Medulla oblongata (tissue), 1 donor: ENCODE data around the gene VIPR1.
A peak's percentile ranks its signal among the peaks of the same experiment; 100 is the strongest.
"Not testable (repeated sequence)": the region's sequence is repeated elsewhere in the genome, so short reads cannot be mapped to it uniquely, and the experiment has no call there.

Source experiments
- DNase-seq: peaks from one replicate; pipeline ENCODE4 v3.0.0-alpha.2; 2015; ENCODE audit errors: extremely low spot score

The VIPR1 gene

DNA sequence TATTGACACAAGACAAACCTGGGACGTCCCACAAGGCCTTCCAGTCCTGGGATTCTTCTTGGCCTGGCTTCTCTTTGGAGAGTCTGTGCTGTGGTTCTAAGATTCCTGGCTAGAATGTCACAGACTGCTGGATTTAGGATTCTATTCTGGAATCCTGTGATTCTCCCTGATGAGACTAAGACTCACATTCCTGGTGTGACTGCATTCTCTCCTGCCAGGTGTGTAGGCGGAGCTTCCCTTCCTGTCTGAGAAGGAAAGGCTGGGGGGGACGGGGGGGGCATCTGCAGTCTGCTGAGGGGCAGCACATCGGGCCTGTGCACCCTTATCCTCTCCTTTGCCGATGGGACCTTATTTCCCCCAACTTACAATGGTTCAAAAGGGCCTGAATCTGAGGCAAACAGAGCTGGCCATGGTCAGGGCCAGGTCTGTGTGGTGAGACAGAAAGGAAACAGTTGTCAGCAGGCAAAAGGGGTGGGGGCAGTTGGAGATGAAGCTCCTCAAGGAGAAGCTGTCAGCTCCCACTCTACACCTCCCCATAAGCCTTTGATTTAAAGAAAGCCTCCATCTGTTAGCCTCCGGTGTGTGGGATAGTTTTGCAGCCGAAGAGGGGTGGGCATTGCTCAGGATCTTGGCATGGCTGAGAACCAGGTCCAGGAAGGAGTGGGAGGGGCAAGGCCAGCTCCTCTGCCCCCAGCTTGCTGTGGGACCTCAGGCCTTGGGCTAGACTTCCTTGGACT is 30.9 kb downstream of the VIPR1 start:
- DNase-seq: no peak

GRCh38 chr3:42535981-42536784 is 33.7 kb downstream of the VIPR1 start:
- DNase-seq: peak; percentile 47

GRCh38 chr3:42537350-42537749 is 34.9 kb downstream of the VIPR1 start:
- DNase-seq: no peak

DNA sequence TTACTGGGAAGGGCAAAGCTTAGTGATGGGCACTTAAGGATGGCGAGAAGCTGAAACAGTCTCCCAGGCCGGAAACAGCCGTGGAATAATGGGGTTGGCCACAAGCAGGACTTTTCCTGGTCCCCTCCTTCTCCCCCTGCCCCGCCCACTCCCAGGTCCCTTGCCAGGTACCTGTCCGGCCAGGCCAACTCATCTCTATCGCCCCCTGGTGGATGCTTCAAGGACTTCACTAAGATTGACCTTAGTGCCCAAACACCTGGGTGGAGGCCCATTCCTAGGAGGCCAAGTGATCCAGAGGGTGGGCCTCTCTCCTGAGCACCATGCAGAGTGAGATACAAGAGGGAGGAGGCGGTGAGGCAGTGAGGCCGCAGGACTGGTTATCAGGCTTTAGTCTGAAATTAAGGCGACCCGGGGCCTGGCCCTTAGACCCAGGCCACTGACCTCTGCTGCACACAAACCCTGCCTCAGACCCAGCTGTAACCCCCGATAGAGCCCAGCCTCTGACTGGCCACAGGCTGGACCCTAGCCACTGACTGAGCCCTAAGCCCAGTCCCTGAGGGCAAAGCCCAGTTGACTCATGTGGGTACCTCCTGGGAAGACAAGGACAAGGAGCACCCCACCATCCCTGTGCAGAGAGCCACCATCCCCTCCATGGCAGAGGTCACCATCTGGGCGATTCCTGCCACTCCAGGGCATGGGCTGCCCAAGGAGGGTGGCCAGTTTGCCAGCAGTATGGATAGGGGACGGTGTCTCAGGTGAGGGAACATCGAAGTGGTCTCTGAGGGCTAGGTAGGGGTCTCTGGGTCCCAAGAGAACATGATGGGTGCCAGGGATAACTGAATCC is 37.6 kb downstream of the VIPR1 start:
- DNase-seq: no peak

DNA sequence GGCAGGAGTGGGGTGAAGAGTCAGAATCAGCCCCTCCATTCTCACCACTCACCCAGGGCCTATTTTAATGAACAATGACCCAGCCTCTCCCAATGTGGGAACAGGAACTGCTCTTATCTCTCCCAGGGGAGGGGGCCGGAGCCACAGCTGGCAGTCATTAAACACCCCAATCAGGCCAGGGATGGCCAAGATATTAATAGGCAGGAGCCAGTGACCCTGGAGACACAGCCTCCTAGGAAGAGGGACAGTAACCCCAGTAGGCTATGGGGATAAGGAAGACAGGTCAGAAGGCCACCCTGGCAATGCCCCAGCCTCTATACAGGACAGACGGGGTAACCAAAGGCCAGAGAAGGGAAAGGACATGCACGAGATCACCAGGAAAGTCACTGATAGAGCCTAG is 38.6 kb downstream of the VIPR1 start:
- DNase-seq: no peak

- DNase-seq: no peak
These were observed 42.2 kb downstream of the VIPR1 start for GRCh38 chr3:42544492-42545283.

DNA sequence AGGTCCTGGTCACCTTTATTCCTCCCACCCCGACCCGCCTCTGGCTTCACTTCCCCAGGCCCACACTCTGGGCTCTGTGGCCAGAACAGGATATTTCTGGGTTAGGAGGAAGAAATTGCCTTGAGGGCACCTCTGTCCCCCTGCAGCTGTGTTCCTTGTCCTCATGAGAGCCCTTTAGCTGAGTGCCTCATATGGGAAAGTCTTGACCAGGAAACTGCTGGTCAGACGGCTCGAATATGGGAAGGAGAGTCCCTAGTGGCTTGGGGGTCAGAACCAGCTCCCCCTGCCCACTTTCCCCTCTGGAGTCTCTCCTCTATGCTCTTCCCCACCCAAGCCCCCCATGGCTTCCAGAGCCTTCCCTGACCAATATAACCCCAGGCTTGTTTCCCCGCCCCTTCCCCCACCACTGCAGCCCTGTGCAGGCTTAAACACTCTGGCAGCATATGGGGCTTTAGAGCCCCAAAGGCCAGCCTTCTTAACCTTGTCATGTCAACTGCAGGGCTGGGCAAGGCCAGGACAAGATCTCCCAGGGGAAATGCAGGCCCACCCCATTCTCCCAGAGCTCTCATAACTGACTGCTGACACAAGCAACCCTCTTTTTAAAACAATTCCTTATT is 42.9 kb downstream of the VIPR1 start:
- DNase-seq: no peak

DNA sequence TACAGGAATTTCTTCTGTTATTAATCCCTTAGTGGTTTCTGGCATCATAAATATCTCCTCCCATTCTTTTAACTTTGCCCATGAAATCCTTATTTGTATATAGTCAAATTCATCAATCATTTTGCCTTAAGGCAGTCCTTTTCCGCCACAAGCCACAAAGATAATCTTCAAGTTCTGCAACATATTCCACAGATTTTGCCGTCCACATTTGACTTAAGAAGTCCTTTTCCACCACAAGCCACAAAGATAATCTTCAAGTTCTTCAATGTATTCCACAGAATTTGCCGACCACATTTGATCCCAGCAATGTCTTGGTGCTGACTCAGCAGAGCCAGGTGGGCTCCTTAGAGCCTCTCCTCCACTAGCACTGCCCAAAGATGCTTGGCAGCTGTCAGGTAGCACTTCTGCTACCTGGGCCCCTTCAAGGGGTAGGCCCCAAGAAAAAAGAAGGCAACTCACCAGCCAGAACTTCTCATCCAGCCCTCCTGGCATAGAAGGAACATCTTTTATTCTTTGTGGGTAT is 44.3 kb downstream of the VIPR1 start:
- DNase-seq: no peak

GRCh38 chr3:42547401-42547945 is 45.0 kb downstream of the VIPR1 start:
- peak; percentile 57 for DNase-seq

- DNase-seq: no peak
These were observed 46.7 kb downstream of the VIPR1 start for GRCh38 chr3:42549131-42549530.

DNA sequence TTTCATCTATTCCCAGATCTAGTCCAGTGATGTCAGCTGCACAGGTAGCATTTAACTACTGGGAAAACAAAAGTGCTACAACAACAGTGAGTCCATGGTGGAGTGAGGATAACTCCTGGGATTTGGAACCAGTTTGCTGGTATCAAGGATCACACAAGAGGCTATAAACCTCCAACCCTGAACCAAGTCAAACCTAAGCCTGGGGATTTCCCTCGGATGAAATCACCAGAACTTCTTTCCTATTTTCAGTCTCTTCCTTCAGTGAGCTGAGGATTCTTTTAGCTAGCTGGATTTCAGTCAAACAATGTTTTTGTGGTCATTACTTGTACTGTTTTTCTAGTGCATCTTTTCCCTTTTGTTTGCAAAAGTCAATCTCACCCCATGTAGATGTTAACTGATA is 47.8 kb downstream of the VIPR1 start:
- DNase-seq: no peak

DNA sequence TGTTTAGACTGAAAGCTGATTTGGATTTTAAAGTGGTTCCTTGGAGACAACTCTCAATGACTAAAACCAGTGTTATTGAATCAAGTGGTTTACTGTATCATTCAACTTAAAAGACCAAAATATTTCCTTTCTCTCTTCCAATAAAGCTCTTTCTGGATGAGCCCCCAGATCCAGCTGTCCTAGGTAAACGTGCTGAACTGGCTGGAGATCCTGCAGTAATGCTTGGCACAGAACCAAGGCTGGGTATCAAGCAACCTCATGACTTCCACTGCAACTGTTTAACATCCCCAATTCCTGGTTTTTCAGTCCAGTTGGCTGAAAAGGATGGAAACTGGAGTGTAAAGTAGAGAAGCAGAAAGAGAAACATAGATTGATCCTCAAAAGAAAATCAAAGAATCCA is 50.4 kb downstream of the VIPR1 start:
- DNase-seq: no peak

GRCh38 chr3:42556089-42556632 is 53.7 kb downstream of the VIPR1 start:
- DNase-seq: no peak

GRCh38 chr3:42556817-42557216 is 54.4 kb downstream of the VIPR1 start:
- not testable (repeated sequence) for DNase-seq

DNA sequence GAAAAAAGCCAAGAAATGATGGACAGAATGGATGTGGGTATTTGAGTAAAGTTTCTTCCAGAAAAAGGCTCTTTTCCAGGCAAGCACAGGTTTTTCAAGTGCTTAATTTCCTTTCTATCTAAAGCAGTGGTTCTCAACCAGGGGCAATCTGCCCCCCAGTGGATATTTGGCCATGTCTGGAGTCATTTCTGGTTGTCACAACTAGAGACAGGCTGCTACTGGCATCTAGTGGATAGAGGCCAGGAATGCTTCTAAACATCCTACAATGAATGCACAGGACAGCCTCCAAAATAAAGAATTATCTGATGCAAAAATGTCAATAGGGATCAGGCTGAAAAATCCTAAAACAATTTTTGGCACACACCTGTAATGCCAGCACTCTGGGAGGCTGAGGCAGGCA is 55.4 kb downstream of the VIPR1 start:
- DNase-seq: no peak

DNA sequence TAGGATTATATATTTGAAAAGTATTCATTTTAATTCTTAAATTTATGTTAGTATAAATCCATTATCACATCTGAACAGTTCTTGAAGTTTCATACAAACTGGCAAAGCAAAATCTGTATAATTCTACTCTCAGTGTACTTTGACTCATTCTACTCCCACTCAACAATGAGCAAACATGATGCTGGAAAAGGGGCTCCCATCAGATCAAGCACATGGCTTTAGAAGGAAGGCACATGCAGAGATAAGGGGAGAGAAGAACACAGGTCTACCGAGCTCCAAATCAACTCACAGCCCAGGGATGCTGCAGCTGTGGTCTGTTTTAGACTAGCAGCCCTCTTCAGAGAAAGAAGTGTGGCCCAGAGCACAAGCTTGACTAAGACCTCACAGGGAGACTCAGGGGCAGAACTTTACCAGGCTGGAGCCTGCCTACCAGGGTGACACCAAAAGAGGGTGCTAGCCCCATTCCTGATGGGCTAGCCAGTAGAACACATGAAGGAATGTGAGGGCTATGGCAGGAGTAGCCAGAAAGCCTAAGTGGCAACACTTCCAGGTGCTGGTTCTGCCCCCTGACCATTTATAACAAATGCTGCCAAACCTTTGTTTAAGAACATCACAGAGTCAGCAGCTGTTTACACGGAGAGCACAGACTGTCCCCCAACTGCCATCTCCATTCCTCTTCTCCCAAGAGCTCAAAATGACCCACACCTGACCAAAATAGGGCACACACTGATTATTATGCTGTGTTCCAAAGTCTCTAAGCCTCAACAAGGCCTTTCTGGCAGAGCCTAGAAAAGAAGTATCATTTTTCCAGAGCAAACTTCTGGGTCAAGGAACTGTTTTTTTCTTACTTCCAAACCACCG is 59.8 kb downstream of the VIPR1 start:
- no peak for DNase-seq

DNA sequence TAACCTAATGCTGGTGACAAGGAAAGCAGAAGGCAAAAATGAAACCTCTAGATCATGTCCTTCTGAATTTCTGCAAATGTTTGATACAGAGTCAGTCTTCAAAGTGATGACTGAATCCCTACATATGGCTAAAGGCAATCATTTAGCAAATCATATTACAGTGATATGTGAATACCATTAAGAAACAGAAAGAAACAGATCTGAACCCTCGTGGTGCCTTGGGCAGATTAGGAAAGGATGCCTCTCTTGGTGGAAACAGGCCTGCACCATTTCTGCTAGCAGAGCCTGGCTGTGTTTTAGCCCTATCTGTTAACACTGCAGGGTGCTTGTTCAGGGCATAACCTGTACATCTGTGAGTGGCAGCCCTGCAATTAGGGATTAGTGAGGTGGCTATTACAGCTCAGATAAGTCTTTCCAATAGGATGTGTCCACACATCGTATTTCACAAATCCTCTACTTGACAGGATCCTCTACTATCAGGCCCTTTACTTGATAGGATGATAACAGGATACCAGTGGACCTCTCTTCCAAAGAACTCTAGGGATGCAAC is 67.2 kb downstream of the VIPR1 start:
- no peak for DNase-seq

- DNase-seq: peak; percentile 60
These were observed 69.8 kb downstream of the VIPR1 start for GRCh38 chr3:42572278-42572677.
